ENCODE measurements around the gene ITGB5.

DNA sequence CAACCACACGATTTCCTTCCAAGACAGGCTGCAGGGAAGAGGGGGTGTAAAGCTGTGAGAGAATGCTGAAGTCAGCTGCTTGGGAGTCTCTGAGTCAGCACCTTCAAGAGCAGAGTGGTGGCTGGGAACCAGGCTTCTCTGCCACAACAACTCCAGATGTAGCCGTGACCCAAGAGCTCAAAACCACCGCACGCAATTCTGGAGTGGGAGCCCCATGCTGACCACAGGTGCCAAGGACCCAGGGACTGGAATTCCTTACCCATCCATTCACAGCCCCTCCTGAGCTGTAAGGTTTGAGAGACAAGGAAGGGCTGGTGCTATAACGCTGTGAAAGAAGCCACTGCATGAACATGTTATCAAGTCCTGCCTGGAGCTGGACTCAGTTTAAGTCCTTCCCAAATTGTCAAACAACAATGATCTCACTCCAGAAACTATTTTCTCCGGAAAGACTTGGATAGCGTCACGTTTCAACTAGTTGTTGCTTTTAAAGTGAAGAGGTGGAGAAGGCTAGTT, 95.5 kb downstream of the ITGB5 start:
- TF ChIP-seq, protein P1, sequence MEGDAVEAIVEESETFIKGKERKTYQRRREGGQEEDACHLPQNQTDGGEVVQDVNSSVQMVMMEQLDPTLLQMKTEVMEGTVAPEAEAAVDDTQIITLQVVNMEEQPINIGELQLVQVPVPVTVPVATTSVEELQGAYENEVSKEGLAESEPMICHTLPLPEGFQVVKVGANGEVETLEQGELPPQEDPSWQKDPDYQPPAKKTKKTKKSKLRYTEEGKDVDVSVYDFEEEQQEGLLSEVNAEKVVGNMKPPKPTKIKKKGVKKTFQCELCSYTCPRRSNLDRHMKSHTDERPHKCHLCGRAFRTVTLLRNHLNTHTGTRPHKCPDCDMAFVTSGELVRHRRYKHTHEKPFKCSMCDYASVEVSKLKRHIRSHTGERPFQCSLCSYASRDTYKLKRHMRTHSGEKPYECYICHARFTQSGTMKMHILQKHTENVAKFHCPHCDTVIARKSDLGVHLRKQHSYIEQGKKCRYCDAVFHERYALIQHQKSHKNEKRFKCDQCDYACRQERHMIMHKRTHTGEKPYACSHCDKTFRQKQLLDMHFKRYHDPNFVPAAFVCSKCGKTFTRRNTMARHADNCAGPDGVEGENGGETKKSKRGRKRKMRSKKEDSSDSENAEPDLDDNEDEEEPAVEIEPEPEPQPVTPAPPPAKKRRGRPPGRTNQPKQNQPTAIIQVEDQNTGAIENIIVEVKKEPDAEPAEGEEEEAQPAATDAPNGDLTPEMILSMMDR (IDR thresholded peaks at IDR 0.05) = no peak
- TF ChIP-seq POLR2A (IDR thresholded peaks at IDR 0.05) = no peak
